Lower lobe of right lung (tissue), 2 donors: ENCODE data around the gene PBOV1. TPM values are rescaled to one million over a fixed set of nuclear protein-coding genes. Genes with fewer than 3 reads are reported as not detected.

ENCODE experiments used
- ATAC-seq, 2 donors: fragments of 200-7000 bp; cut with Tn5 transposase; one replicate each; pipeline ENCODE4 v1.9.1; 2020 to 2022; ENCODE audit warnings: mild to moderate bottlenecking in 2 of 2, moderate library complexity in 2 of 2
- DNase-seq: peaks from one replicate; pipeline ENCODE4 v3.0.0-alpha.2; 2020
- H3K27ac ChIP-seq: fragments of 200-600 bp; one replicate; pipeline ENCODE4 v1.8.0; 2022
- H3K27me3 ChIP-seq: fragments of 200-600 bp; one replicate; pipeline ENCODE4 v1.8.0; 2022; ENCODE audit warnings: low read depth
- H3K36me3 ChIP-seq: fragments of 200-600 bp; one replicate; pipeline ENCODE4 v1.8.0; 2022; ENCODE audit warnings: mild to moderate bottlenecking
- H3K4me1 ChIP-seq: fragments of 200-600 bp; one replicate; pipeline ENCODE4 v1.8.0; 2022
- H3K4me3 ChIP-seq: fragments of 200-600 bp; one replicate; pipeline ENCODE4 v1.8.0; 2022; ENCODE audit warnings: mild to moderate bottlenecking
- H3K9me3 ChIP-seq: fragments of 200-600 bp; one replicate; pipeline ENCODE4 v1.8.0; 2022
- intact Hi-C: fragments of 100-400 bp; cut with DNase I; formaldehyde crosslinking; loops from one replicate; pipeline ENCODE4 v1.11.0; 2022
- total RNA-seq: library from RNA; stranded (reverse); fragmentation: NEBNext Ultra II Directional; extraction: Animal tissue kit (Norgen Biotek cat#: 25700); gene quantifications from one replicate; pipeline ENCODE4 v1.2.1, GENCODE V29; 2021
- TF ChIP-seq, protein P1 (sequence below): fragments of 200-600 bp; IDR thresholded peaks from one replicate; pipeline ENCODE4 v1.8.0; 2022; ENCODE audit warnings: antibody characterized with exemption, mild to moderate bottlenecking
- donor health status: DM: no; HTN: yes; CAD: no; lungs with severe emphysema.

PBOV1 gene
- total RNA-seq, 1 donor from 2014 or later: not detected

DNA sequence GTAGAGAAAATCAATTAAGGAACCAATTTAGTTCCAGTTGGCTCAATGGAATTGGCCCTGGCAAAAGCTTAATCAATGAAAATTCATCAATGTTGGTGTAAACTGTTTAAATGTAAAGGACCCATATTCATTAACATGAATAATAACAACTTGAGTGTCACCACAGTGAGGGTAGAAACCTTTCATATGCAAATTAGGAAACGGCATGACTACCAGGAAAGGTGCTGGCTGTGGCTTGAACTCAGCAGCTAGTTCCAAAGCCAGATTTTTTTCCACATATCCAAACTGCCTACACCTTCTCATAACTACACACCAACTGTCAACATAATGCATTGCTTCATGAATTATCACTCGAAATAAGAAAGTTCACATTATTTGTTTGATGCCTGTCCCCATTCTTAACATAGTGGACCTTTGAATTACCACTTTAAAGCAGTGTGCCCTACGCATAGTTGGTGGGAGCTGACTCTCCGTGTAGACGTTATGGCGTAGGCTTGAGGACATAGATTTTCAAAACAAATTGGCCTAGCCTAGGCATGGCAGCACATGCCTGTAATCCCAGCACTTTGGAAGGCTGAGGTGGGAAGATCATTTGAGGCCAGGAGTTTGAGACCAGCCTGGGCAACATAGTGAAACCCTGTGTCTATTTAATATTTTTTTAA is 19.7 kb downstream of the PBOV1 start:
- Histone ChIP-seq H3K27me3 (no peaks in the 10 kb centered on the region), H3K9me3 (no peaks in the 10 kb centered on the region), H3K4me3 (no peak overlapping the region), H3K36me3 (no peaks in the 10 kb centered on the region), H3K27ac (no peak overlapping the region), H3K4me1 (no peaks in the 10 kb centered on the region)
- ATAC-seq: no peak
- TF ChIP-seq, protein P1, sequence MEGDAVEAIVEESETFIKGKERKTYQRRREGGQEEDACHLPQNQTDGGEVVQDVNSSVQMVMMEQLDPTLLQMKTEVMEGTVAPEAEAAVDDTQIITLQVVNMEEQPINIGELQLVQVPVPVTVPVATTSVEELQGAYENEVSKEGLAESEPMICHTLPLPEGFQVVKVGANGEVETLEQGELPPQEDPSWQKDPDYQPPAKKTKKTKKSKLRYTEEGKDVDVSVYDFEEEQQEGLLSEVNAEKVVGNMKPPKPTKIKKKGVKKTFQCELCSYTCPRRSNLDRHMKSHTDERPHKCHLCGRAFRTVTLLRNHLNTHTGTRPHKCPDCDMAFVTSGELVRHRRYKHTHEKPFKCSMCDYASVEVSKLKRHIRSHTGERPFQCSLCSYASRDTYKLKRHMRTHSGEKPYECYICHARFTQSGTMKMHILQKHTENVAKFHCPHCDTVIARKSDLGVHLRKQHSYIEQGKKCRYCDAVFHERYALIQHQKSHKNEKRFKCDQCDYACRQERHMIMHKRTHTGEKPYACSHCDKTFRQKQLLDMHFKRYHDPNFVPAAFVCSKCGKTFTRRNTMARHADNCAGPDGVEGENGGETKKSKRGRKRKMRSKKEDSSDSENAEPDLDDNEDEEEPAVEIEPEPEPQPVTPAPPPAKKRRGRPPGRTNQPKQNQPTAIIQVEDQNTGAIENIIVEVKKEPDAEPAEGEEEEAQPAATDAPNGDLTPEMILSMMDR: no peak
- intact Hi-C loops: no loop called here
- DNase-seq: no peak

DNA sequence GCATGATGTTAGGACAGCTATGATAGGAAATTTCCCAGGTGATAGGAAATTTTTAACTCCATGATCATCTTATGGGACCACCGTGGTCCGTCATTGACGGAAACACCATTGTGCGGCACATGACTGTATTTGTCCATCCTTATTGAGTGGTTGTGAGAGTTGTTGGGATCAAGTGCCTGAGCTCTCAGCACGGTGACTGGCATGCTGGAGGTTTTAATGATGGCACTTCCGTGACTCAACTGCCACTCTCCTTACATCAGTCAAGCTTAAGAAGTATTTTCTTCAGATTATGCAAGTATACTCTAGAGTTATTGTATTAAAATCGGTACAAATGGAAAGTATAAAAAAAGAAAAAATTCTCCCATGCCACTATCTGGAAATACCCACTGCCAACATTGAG is 20.7 kb downstream of the PBOV1 start:
- TF ChIP-seq, protein P1: no peak
- no peaks in the 10 kb centered on the region for H3K9me3 ChIP-seq
- DNase-seq: no peak
- H3K27ac ChIP-seq: no peak overlapping the region
- no peaks in the 10 kb centered on the region for H3K36me3 ChIP-seq
- H3K27me3 ChIP-seq: no peaks in the 10 kb centered on the region
- no peak overlapping the region for H3K4me3 ChIP-seq
- peak; percentile 50 to 60 for ATAC-seq
- intact Hi-C loops: no loop called here
- H3K4me1 ChIP-seq: no peaks in the 10 kb centered on the region

DNA sequence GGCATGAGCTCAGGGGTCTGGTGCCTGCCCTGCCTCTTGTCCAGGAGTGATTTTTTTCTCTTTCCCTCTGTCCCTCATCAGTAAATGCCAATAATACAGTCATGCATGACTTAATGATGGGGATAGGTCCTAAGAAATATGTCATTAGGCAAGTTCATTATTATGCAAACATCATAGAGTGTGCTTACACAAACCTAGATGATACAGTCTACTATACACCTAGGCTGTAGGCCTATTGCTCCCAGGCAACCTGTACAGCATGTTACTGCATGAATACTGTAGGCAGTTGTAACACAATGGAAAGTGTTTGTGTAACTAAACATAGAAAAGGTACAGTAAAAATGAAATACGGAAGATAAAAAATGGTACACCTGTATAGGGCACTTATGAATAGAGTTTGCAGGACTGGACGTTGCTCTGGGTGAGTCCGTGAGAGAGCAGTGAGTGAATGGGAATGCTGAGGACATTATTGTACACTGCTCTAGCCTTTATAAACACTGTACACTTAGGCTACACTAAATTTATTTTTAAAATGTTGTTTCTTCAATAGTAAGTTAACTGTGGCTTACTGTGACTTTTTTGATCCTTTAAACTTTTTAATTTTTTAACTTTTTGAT is 22.1 kb downstream of the PBOV1 start:
- ATAC-seq (peak; percentile 45 to 50), DNase-seq (no peak)
- H3K27me3 ChIP-seq: no peaks in the 10 kb centered on the region
- intact Hi-C loops: no loop called here
- TF ChIP-seq, protein P1: no peak
- H3K4me3 ChIP-seq: no peak overlapping the region
- H3K9me3 ChIP-seq: no peaks in the 10 kb centered on the region
- no peaks in the 10 kb centered on the region for H3K36me3 ChIP-seq
- no peaks in the 10 kb centered on the region for H3K4me1 ChIP-seq
- H3K27ac ChIP-seq: no peak overlapping the region

DNA sequence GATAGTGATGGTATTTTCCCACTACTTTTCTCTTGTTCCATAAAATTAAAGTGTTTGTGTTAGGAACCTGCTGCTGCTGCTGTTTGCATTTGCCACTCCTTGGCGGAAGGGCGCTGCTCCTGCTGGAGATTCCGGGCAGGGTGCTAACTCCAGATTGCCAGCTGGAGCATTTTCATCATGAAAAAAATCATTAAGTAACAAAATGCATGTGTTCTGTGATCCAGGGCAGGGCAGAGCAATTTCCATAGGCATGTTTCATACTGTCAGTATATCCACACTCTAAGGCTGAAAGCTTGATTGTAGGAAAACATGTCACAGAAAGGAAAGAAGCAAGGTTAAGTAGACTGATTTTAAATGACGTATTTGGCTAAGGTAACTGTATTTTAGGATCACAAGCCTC is 24.0 kb downstream of the PBOV1 start:
- TF ChIP-seq, protein P1: no peak
- intact Hi-C loops: no loop called here
- Histone ChIP-seq H3K4me1 (no peaks in the 10 kb centered on the region), H3K27me3 (no peaks in the 10 kb centered on the region), H3K36me3 (no peaks in the 10 kb centered on the region), H3K27ac (peak overlapping the region; percentile 31), H3K9me3 (no peaks in the 10 kb centered on the region), H3K4me3 (no peak overlapping the region)
- DNase-seq: peak; percentile 65
- ATAC-seq: peak; percentile 74 to 77

DNA sequence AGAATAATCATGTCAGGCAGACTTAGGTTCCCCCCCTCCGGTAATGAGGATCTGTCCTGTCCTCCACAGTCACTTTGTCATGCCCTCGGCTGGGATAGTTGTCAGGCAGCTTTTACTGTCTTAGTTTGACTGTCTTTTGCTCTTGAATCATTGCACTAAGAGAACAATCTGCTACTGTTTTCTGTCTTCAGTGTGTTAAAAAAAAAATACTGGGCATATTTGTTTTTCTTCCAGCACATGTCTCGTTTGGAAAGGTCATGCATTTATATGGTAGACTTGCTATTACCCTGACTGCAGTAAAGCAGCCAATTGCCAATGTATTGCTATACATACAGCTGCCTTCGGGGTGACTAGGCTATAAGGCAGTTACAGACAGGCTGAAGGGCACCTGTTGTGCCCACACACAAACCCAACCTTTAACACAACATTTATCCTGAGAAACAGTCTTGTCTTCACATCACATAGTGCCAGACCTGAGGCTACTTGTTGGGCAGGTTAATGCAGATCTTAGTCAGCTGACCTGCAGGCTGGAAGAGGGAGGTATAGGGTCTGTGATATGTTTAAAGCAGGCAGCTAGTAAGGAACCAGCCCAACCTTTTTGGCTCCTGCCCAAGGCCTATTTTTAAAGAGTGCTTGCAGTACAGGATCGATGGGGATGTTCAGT is 29.9 kb downstream of the PBOV1 start:
- ATAC-seq (no peak), DNase-seq (no peak)

More for the DNA sequence above, 29.9 kb downstream of the PBOV1 start:
- Histone ChIP-seq H3K27ac (no peak overlapping the region), H3K4me1 (peaks cover 13% of the 10 kb centered on the region), H3K4me3 (no peak overlapping the region), H3K36me3 (no peaks in the 10 kb centered on the region), H3K9me3 (no peaks in the 10 kb centered on the region), H3K27me3 (no peaks in the 10 kb centered on the region)
- TF ChIP-seq, protein P1: no peak
- intact Hi-C loops: no loop called here
